Effector memory CD4-positive, alpha-beta T cell (primary cell): ENCODE measurements around the gene TMEM181.
"Not testable (repeated sequence)": the region's sequence is repeated elsewhere in the genome, so short reads cannot be mapped to it uniquely, and the experiment has no call there.

Experiments used
- DNase-seq, 3 donors: peaks; one replicate each; pipeline ENCODE4 v3.0.0-alpha.2; 2020
- H3K27ac ChIP-seq: 2 replicates; pipeline ENCODE4 v1.7.0; 2013; ENCODE audit warnings: mild to moderate bottlenecking, low read length, moderate library complexity; ENCODE audit not compliant: insufficient read depth, poor library complexity, severe bottlenecking
- H3K27me3 ChIP-seq: replicated peaks from 2 replicates; pipeline ENCODE4 v1.7.0; 2013; ENCODE audit warnings: mild to moderate bottlenecking, low read length; ENCODE audit not compliant: insufficient read depth, control insufficient read depth, poor library complexity, severe bottlenecking
- H3K36me3 ChIP-seq: 2 replicates; pipeline ENCODE4 v1.7.0; 2013; ENCODE audit warnings: mild to moderate bottlenecking, low read length, moderate library complexity; ENCODE audit not compliant: control insufficient read depth, insufficient read depth
- H3K4me1 ChIP-seq: 2 replicates; pipeline ENCODE4 v1.7.0; 2013; ENCODE audit warnings: low read length, mild to moderate bottlenecking; ENCODE audit not compliant: control insufficient read depth, insufficient read depth, poor library complexity, severe bottlenecking
- H3K4me3 ChIP-seq: 2 replicates; pipeline ENCODE4 v1.7.0; 2013; ENCODE audit warnings: low read length, low read depth, mild to moderate bottlenecking; ENCODE audit not compliant: insufficient read depth, poor library complexity, severe bottlenecking
- H3K9me3 ChIP-seq: 2 replicates; pipeline ENCODE4 v1.7.0; 2013; ENCODE audit warnings: mild to moderate bottlenecking, low read length, moderate library complexity; ENCODE audit not compliant: control insufficient read depth

TMEM181 gene

GRCh38 chr6:158552055-158552795, 7.7 kb upstream of the TMEM181 start:
- no peaks in the 10 kb centered on the region for H3K4me1 ChIP-seq
- H3K4me3 ChIP-seq: no peak overlapping the region
- H3K36me3 ChIP-seq: no peaks in the 10 kb centered on the region
- no peaks in the 10 kb centered on the region for H3K27me3 ChIP-seq
- H3K9me3 ChIP-seq: no peaks in the 10 kb centered on the region
- no peak for DNase-seq
- H3K27ac ChIP-seq: no peak overlapping the region

- Histone ChIP-seq H3K36me3 (no peaks in the 10 kb centered on the region), H3K4me1 (no peaks in the 10 kb centered on the region), H3K9me3 (no peaks in the 10 kb centered on the region), H3K4me3 (no peak overlapping the region), H3K27ac (no peak overlapping the region), H3K27me3 (no peaks in the 10 kb centered on the region)
- DNase-seq: no peak
Observed at GRCh38 chr6:158552796-158553138, 7.1 kb upstream of the TMEM181 start.

DNA sequence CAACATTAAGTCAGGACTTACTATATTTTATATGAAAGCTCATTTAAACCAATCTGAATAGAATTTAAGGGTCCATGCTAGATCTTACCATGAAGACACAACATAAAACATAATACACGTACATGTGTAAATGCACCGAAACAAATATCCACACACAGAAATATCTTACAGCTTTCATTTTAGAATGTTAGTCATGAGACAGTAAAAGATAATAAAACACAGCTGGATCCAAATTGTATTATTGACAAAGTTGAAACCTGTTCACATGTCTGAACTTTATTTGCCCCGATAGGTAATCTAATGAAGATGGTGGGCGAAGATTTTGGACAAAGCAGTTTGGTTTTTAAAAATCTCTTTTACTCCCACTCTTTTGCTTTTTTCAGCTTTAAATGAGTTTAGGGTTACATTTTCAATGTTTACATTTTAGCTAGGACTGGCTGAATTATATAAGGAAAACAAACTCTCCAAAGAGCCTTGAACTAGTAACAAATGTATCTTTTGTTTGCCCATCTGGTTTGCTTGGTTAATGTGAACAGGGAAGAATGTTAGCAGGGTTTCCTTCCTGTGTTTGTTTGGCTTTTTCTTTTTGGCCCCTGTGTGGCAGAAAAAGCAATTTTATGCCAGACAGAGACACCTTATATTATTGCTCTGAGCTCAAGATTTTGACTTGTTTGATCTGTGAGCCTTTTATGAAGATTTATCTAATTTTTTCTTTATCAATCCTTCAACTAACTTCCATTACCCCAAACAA, 5.1 kb upstream of the TMEM181 start:
- no peaks in the 10 kb centered on the region for H3K9me3 ChIP-seq
- no peak overlapping the region for H3K27ac ChIP-seq
- H3K27me3 ChIP-seq: no peaks in the 10 kb centered on the region
- H3K36me3 ChIP-seq: no peaks in the 10 kb centered on the region
- no peak for DNase-seq
- H3K4me1 ChIP-seq: peaks cover 4% of the 10 kb centered on the region
- no peak overlapping the region for H3K4me3 ChIP-seq

- Histone ChIP-seq H3K9me3 (no peaks in the 10 kb centered on the region), H3K36me3 (no peaks in the 10 kb centered on the region), H3K27me3 (no peaks in the 10 kb centered on the region), H3K4me3 (no peak overlapping the region), H3K27ac (no peak overlapping the region), H3K4me1 (peaks cover 6% of the 10 kb centered on the region)
- no peak for DNase-seq
Observed at GRCh38 chr6:158556113-158556512, 3.8 kb upstream of the TMEM181 start.

GRCh38 chr6:158557110-158557509, 2.8 kb upstream of the TMEM181 start:
- peaks cover 16% of the 10 kb centered on the region for H3K4me1 ChIP-seq
- H3K27ac ChIP-seq, H3K27me3 ChIP-seq, H3K4me3 ChIP-seq, H3K9me3 ChIP-seq, DNase-seq, H3K36me3 ChIP-seq: not testable (repeated sequence)

- no peaks in the 10 kb centered on the region for H3K27me3 ChIP-seq
- DNase-seq: no peak
- H3K36me3 ChIP-seq: no peaks in the 10 kb centered on the region
- no peaks in the 10 kb centered on the region for H3K9me3 ChIP-seq
- no peak overlapping the region for H3K27ac ChIP-seq
- no peak overlapping the region for H3K4me3 ChIP-seq
- H3K4me1 ChIP-seq: peaks cover 16% of the 10 kb centered on the region
Observed at GRCh38 chr6:158557927-158558326, 2.0 kb upstream of the TMEM181 start.

- no peaks in the 10 kb centered on the region for H3K36me3 ChIP-seq
- no peak for DNase-seq
- no peaks in the 10 kb centered on the region for H3K9me3 ChIP-seq
- H3K27ac ChIP-seq: peak overlapping the region; percentile 62
- H3K4me1 ChIP-seq: peaks cover 16% of the 10 kb centered on the region
- no peak overlapping the region for H3K4me3 ChIP-seq
- H3K27me3 ChIP-seq: no peaks in the 10 kb centered on the region
Observed at GRCh38 chr6:158558415-158559306, 1.2 kb upstream of the TMEM181 start.

- H3K36me3 ChIP-seq: no peaks in the 10 kb centered on the region
- peak overlapping the region; percentile 62 for H3K27ac ChIP-seq
- H3K27me3 ChIP-seq: no peaks in the 10 kb centered on the region
- H3K4me1 ChIP-seq: peaks cover 22% of the 10 kb centered on the region
- H3K9me3 ChIP-seq: no peaks in the 10 kb centered on the region
- peak overlapping the region; percentile 63 for H3K4me3 ChIP-seq
- no peak for DNase-seq
Observed at GRCh38 chr6:158559338-158559894, 475 bp upstream of the TMEM181 start.

DNA sequence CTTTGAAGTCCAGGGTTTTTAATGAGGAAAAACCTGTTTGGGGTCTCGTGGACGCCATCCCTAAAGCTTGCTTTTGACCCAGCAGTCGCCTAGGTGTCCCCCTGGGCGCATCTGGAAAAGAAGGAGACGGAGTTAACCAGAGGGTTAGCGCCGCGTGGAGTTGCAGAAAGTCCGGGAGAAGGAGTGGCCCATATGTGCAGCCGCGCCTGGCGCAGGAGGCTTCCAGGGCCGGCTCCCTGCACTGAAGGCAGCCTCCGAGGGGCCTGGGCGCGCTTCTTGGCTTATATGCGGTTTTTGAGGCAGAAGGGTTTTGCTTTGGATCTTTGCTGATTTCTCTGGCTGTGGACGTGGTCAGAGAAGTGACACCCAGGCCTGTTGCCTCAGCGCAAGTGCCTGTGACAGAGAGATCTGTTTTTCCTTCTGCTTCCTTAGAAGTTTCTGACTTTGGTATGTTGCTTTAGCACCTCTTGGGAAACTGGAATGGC, 987 bp downstream of the TMEM181 start:
- Histone ChIP-seq H3K9me3 (no peaks in the 10 kb centered on the region), H3K4me1 (peaks cover 32% of the 10 kb centered on the region), H3K4me3 (peak overlapping the region; percentile 82), H3K36me3 (no peaks in the 10 kb centered on the region), H3K27ac (peak overlapping the region; percentile 78), H3K27me3 (no peaks in the 10 kb centered on the region)
- no peak for DNase-seq
